HCT116 (cell line): ENCODE measurements around the gene TMEM132E. TPM values are rescaled to one million over a fixed set of nuclear protein-coding genes. Genes with fewer than 3 reads are reported as not detected.

Experiments
- ATAC-seq: fragments of 200-7000 bp; cut with Tn5 transposase; 2 replicates; pipeline ENCODE4 v1.9.1; 2020; ENCODE audit warnings: mild to moderate bottlenecking, moderate library complexity
- BruUV-seq: library from RNA; stranded (reverse); fragments of 400-500 nt; replicated peaks from 2 replicates; lab custom pipeline; 2021; lab: Mats Ljungman, UMichigan
- CTCF ChIA-PET: fragments of 300-600 bp; sonication (Branson Sonifier 250); formaldehyde crosslinking; loops from one replicate; lab custom pipeline; 2021; ENCODE audit warnings: antibody characterized with exemption; lab: Charles Lee
- POLR2A ChIA-PET: fragments of 300-600, 350-600 bp; sonication (Branson Sonifier 250); formaldehyde crosslinking; loops from one replicate; lab custom pipeline; 2021; ENCODE audit warnings: antibody characterized with exemption; lab: Charles Lee
- RAD21 ChIA-PET, 2 experiments: fragments of 300-600 bp; sonication (Branson Sonifier 250); formaldehyde crosslinking; loops; one replicate each; lab custom pipeline; 2023; ENCODE audit warnings: low total read pairs in 2 of 2; ENCODE audit not compliant: uncharacterized antibody in 2 of 2, unreplicated experiment in 2 of 2, low non-redundant PET in 1 of 2; lab: Charles Lee
- DNase-seq: peaks from one replicate; pipeline ENCODE4 v3.0.0-alpha.2; 2010; ENCODE audit warnings: low read depth, low spot score
- H2AFZ ChIP-seq: fragments of 200-600 bp; shearing (Covaris generic), sonication (generic); 2 replicates; pipeline ENCODE4 v1.6.1; 2017; ENCODE audit warnings: low read depth, mixed run types, mixed read lengths, antibody characterized with exemption, low read length; ENCODE audit not compliant: poor library complexity, severe bottlenecking
- H3K27ac ChIP-seq: 2 replicates; pipeline ENCODE4 v1.5.1; 2012; ENCODE audit warnings: low read depth, low read length
- H3K27me3 ChIP-seq: fragments of 200-600 bp; sonication (generic); 2 replicates; pipeline ENCODE4 v1.6.1; 2016; ENCODE audit warnings: mixed run types, low read length, mixed read lengths; ENCODE audit not compliant: insufficient read depth
- H3K36me3 ChIP-seq, 2 experiments: fragments of 200-500 bp in 1 of 2; fragments of 200-600 bp in 1 of 2; sonication (Bioruptor generic) in 1 of 2; sonication (generic) in 1 of 2; 2 replicates each; pipeline versions ENCODE4 v1.5.1 to v1.6.1; 2014 to 2016; ENCODE audit warnings: low read length in 2 of 2, inconsistent platforms in 1 of 2, mixed read lengths in 1 of 2, mixed run types in 1 of 2; ENCODE audit not compliant: insufficient read depth in 2 of 2, control insufficient read depth in 1 of 2
- H3K4me1 ChIP-seq, 2 experiments: fragments of 200-600 bp in 1 of 2; sonication (generic) in 1 of 2; 2 replicates each; pipeline versions ENCODE4 v1.5.1 to v1.6.1; 2012 to 2017; ENCODE audit warnings: low read length in 2 of 2, inconsistent platforms in 1 of 2, mild to moderate bottlenecking in 1 of 2, mixed read lengths in 1 of 2, mixed run types in 1 of 2, moderate library complexity in 1 of 2; ENCODE audit not compliant: insufficient read depth in 2 of 2, control insufficient read depth in 1 of 2
- H3K4me2 ChIP-seq: fragments of 200-600 bp; sonication (generic); 2 replicates; pipeline ENCODE4 v1.6.1; 2017; ENCODE audit warnings: mixed run types, low read length, mixed read lengths
- H3K4me3 ChIP-seq, 2 experiments: fragments of 200-600 bp in 1 of 2; sonication (generic) in 1 of 2; replicated peaks in 1 of 2; 2 replicates each; pipeline ENCODE4 v1.5.1; 2011 to 2016; ENCODE audit warnings: low read length in 2 of 2, control low read depth in 1 of 2, low read depth in 1 of 2, mild to moderate bottlenecking in 1 of 2, mixed read lengths in 1 of 2, mixed run types in 1 of 2
- H3K79me2 ChIP-seq: fragments of 200-600 bp; sonication (generic); 2 replicates; pipeline ENCODE4 v1.6.1; 2017; ENCODE audit warnings: mild to moderate bottlenecking, mixed run types, low read length, moderate library complexity, mixed read lengths; ENCODE audit not compliant: insufficient read depth
- H3K9ac ChIP-seq: fragments of 200-600 bp; sonication (generic); 2 replicates; pipeline ENCODE4 v1.6.1; 2016; ENCODE audit warnings: low read length, mixed read lengths
- H3K9me2 ChIP-seq: fragments of 200-600 bp; sonication (generic), shearing (Covaris generic); 2 replicates; pipeline ENCODE4 v1.6.1; 2017; ENCODE audit warnings: mixed run types, mild to moderate bottlenecking, moderate library complexity; ENCODE audit not compliant: insufficient read depth
- H3K9me3 ChIP-seq, 2 experiments: fragments of 200-500 bp in 1 of 2; fragments of 200-600 bp in 1 of 2; sonication (Bioruptor generic) in 1 of 2; sonication (generic) in 1 of 2; 2 replicates each; pipeline ENCODE4 v1.6.1; 2014 to 2017; ENCODE audit warnings: low read length in 2 of 2, mixed read lengths in 2 of 2, inconsistent platforms in 1 of 2, low read depth in 1 of 2, mild to moderate bottlenecking in 1 of 2, mixed run types in 1 of 2, moderate library complexity in 1 of 2; ENCODE audit not compliant: control insufficient read depth in 1 of 2, insufficient read depth in 1 of 2
- H4K20me1 ChIP-seq: fragments of 200-600 bp; sonication (generic), shearing (Covaris generic); 2 replicates; pipeline ENCODE4 v1.6.1; 2017; ENCODE audit warnings: mixed run types, mild to moderate bottlenecking, moderate library complexity; ENCODE audit not compliant: insufficient read depth
- CEBPB ChIP-seq: IDR thresholded peaks from 2 replicates; pipeline ENCODE4 v1.6.1; 2012; ENCODE audit warnings: low read depth
- CTCF ChIP-seq, 3 experiments: fragments of 200-600 bp in 1 of 3; sonication (generic) in 1 of 3; IDR thresholded peaks in 2 of 3; conservative IDR thresholded peaks in 1 of 3; 2 replicates each; pipeline ENCODE4 v1.5.1; 2012 to 2017; ENCODE audit warnings: low read depth in 2 of 3, low read length in 2 of 3, antibody characterized with exemption in 1 of 3, borderline replicate concordance in 1 of 3, control low read depth in 1 of 3, mild to moderate bottlenecking in 1 of 3, mixed read lengths in 1 of 3, mixed run types in 1 of 3, moderate library complexity in 1 of 3; ENCODE audit not compliant: insufficient read depth in 1 of 3
- EGR1 ChIP-seq: IDR thresholded peaks from 2 replicates; pipeline ENCODE4 v1.6.1; 2012; ENCODE audit warnings: low read depth
- ELF1 ChIP-seq: IDR thresholded peaks from 2 replicates; pipeline ENCODE4 v1.6.1; 2012; ENCODE audit warnings: low read depth, borderline replicate concordance
- JUND ChIP-seq: IDR thresholded peaks from 2 replicates; pipeline ENCODE4 v1.6.1; 2012
- MAX ChIP-seq: IDR thresholded peaks from 2 replicates; pipeline ENCODE4 v1.6.1; 2012
- POLR2A ChIP-seq: IDR thresholded peaks from 2 replicates; pipeline ENCODE4 v1.7.0; 2011; ENCODE audit warnings: borderline replicate concordance; ENCODE audit not compliant: insufficient read depth, insufficient read length; ENCODE audit errors: extremely low read depth
- RAD21 ChIP-seq: IDR thresholded peaks from 2 replicates; pipeline ENCODE4 v1.6.1; 2012; ENCODE audit warnings: low read depth, mild to moderate bottlenecking
- REST ChIP-seq: IDR thresholded peaks from 2 replicates; pipeline ENCODE4 v1.6.1; 2012; ENCODE audit warnings: low read depth
- SIN3A ChIP-seq: IDR thresholded peaks from 2 replicates; pipeline ENCODE4 v1.6.1; 2012; ENCODE audit warnings: low read depth
- YY1 ChIP-seq: IDR thresholded peaks from 2 replicates; pipeline ENCODE4 v1.6.1; 2011; ENCODE audit warnings: low read length, low read depth, moderate library complexity, mild to moderate bottlenecking; ENCODE audit not compliant: insufficient replicate concordance; ENCODE audit errors: extremely low read depth
- ZBTB33 ChIP-seq: IDR thresholded peaks from 2 replicates; pipeline ENCODE4 v1.6.1; 2011; ENCODE audit warnings: mild to moderate bottlenecking, low read length, moderate library complexity; ENCODE audit not compliant: insufficient replicate concordance; ENCODE audit errors: extremely low read depth
- ZFX ChIP-seq: fragments of 450-650 bp; IDR thresholded peaks from 2 replicates; pipeline ENCODE4 v1.6.1; 2017
- ZNF274 ChIP-seq: fragments of 200-500 bp; sonication (Bioruptor generic); IDR thresholded peaks from 2 replicates; pipeline ENCODE4 v1.6.1; 2014; ENCODE audit warnings: mild to moderate bottlenecking, low read depth, low read length, inconsistent platforms
- intact Hi-C: fragments of 100-400 bp; cut with micrococcal nuclease; formaldehyde crosslinking; loops from 2 replicates; pipeline ENCODE4 v1.10.0; 2022
- total RNA-seq: library from RNA; stranded (reverse); gene quantifications from one replicate; pipeline ENCODE4 v1.2.1, GENCODE V29; 2021; ENCODE audit not compliant: unreplicated experiment

The TMEM132E gene
- total RNA-seq, 1 experiment from 2014 or later: not detected

- no peak overlapping the region for H3K27ac ChIP-seq
- peaks cover 78% of the 10 kb centered on the region for H3K27me3 ChIP-seq
- H4K20me1 ChIP-seq: no peaks in the 10 kb centered on the region
- no peaks in the 10 kb centered on the region for H3K79me2 ChIP-seq
- no peaks in the 10 kb centered on the region for H3K9me2 ChIP-seq
- no peak for TF ChIP-seq JUND
- TF ChIP-seq CEBPB: no peak
- TF ChIP-seq MAX: no peak
- no peak for TF ChIP-seq ZFX
- no peak for TF ChIP-seq CTCF (IDR thresholded peaks at IDR 0.05 in 2 of 3, conservative IDR thresholded peaks at IDR 0.05 in 1 of 3; ENCODE audit: borderline replicate concordance in 1 of 3, insufficient read depth in 1 of 3, low read depth in 2 of 3, low read length in 2 of 3)
- no peak for TF ChIP-seq REST
- TF ChIP-seq EGR1: no peak
- TF ChIP-seq YY1: no peak
- TF ChIP-seq POLR2A: no peak
- TF ChIP-seq SIN3A: no peak
- TF ChIP-seq ZNF274: no peak
- no peak for TF ChIP-seq RAD21
- no peak for TF ChIP-seq ELF1
- TF ChIP-seq ZBTB33: no peak
- H3K36me3 ChIP-seq: no peaks in the 10 kb centered on the region
- H2AFZ ChIP-seq: no peak overlapping the region
- H3K4me2 ChIP-seq: no peak overlapping the region
- no peak for ATAC-seq
- H3K4me1 ChIP-seq: no peaks in the 10 kb centered on the region
- H3K4me3 ChIP-seq: no peak overlapping the region
- H3K9me3 ChIP-seq: no peaks in the 10 kb centered on the region
- intact Hi-C loops: no loop called here
- ChIA-PET CTCF (no interaction called here), RAD21 (no interaction called here), POLR2A (no interaction called here)
- no TSS peak for BruUV-seq
- no peak for DNase-seq
- no peak overlapping the region for H3K9ac ChIP-seq
Observed at GRCh38 chr17:34586346-34586846, 7.0 kb downstream of the TMEM132E start.
